Osteocyte (in vitro differentiated cells): ENCODE results near the gene DCST2. TPM values are rescaled to one million over a fixed set of nuclear protein-coding genes. Genes with fewer than 3 reads are reported as not detected.

Experiments used
- DNase-seq: peaks from one replicate; pipeline ENCODE4 v3.0.0; 2021; ENCODE audit warnings: mixed read lengths; ENCODE audit not compliant: unreplicated experiment; ENCODE audit errors: extremely low spot score
- H3K27ac Mint-ChIP-seq: one replicate; pipeline ENCODE4 v1.8.0; 2021; ENCODE audit warnings: mild to moderate bottlenecking, mixed read lengths; ENCODE audit not compliant: unreplicated experiment
- H3K27me3 Mint-ChIP-seq: one replicate; pipeline ENCODE4 v1.8.0; 2021; ENCODE audit warnings: mixed read lengths; ENCODE audit not compliant: unreplicated experiment
- H3K36me3 Mint-ChIP-seq: one replicate; pipeline ENCODE4 v1.8.0; 2021; ENCODE audit warnings: mixed read lengths; ENCODE audit not compliant: unreplicated experiment
- H3K4me1 Mint-ChIP-seq: one replicate; pipeline ENCODE4 v1.8.0; 2021; ENCODE audit warnings: mixed read lengths; ENCODE audit not compliant: unreplicated experiment
- H3K4me3 Mint-ChIP-seq: one replicate; pipeline ENCODE4 v1.8.0; 2021; ENCODE audit warnings: mild to moderate bottlenecking, moderate library complexity, mixed read lengths; ENCODE audit not compliant: unreplicated experiment
- H3K9me3 Mint-ChIP-seq: one replicate; pipeline ENCODE4 v1.8.0; 2021; ENCODE audit warnings: mixed read lengths; ENCODE audit not compliant: unreplicated experiment
- CTCF ChIP-seq: fragments of 200-600 bp; sonication (generic); IDR thresholded peaks from 2 replicates; pipeline ENCODE4 v1.5.0; 2021; ENCODE audit warnings: antibody characterized with exemption, mild to moderate bottlenecking, moderate library complexity
- total RNA-seq: library from RNA; stranded (reverse); gene quantifications from 2 replicates; pipeline ENCODE4 v1.2.1, GENCODE V29; 2021

The DCST2 gene
- total RNA-seq, 1 donor from 2014 or later = 0.75 TPM

DNA sequence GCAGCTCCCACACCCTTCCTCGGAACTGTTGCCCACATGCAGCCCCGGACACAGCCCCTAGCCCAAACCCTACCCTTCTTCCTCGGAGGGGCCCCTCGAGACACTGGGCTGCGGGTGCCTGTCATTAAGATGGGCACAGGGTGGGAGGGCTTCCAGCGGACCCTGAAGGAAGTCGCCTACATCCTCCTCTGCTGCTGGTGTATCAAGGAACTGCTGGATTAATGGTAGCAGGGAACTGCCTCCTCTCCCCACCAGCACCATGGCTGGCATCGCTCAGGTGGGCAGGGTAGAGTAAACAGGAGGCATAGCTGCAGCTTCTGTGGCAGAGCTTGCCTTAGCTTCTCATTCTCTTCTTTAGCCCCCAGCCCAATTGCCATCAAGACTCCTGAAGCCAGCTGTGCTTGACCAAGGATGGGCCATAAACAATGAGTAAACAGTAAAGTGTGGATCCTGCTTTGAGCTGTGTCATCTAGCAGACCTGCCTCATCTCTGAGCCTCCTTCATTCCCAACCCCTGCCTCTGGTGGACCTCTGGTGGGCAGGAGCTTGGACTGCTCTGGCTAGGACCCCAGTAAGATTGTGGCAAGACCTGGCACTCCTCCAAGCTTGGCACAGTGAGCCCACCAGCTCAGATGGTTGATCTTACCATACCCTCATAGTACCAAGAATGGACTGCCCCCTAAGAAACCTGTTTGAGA lies 39.9 kb downstream of the DCST2 start, which contains the start of gene LENEP:
Gene LENEP (plus strand): TSS at position 15 of the 697 bp plus-strand sequence. CDS start 22 bp downstream, at position 37.
- peaks cover 2% of the 10 kb centered on the region for H3K36me3 Mint-ChIP-seq
- H3K4me3 Mint-ChIP-seq = no peak within 1 kb of the TSS
- no peak for DNase-seq
- H3K27ac Mint-ChIP-seq = peak within 1 kb of the TSS; percentile 50
- H3K9me3 Mint-ChIP-seq = no peaks in the 10 kb centered on the region
- no peaks in the 10 kb centered on the region for H3K27me3 Mint-ChIP-seq
- H3K4me1 Mint-ChIP-seq = peaks cover 9% of the 10 kb centered on the region
- TF ChIP-seq CTCF = no peak

- Mint-ChIP-seq H3K4me3 (no peak overlapping the region), H3K27me3 (no peaks in the 10 kb centered on the region)
These were observed 40.6 kb downstream of the DCST2 start for GRCh38 chr1:154992721-154993571.

DNA sequence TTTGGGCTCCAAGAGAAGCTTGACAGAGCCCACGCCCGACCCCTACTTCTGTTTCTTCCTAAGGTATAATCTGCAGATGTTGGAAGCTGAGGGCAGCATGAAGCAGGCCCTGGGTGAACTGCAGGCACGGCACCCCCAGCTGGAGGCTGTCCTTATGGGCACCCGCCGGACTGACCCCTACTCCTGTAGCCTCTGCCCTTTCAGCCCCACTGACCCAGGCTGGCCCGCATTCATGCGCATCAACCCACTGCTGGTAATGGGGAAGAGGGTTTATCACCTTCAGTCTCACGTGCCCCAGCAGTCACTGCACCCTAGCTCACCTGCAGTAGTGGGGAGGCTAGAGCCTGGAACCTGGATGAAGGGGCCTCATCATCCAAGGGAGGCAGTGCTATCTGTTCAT lies 43.3 kb downstream of the DCST2 start:
- H3K4me1 Mint-ChIP-seq = peaks cover 5% of the 10 kb centered on the region
- H3K27ac Mint-ChIP-seq = no peak overlapping the region
- no peak for DNase-seq
- no peak overlapping the region for H3K4me3 Mint-ChIP-seq
- H3K36me3 Mint-ChIP-seq = peaks cover 4% of the 10 kb centered on the region
- no peaks in the 10 kb centered on the region for H3K27me3 Mint-ChIP-seq
- H3K9me3 Mint-ChIP-seq = no peaks in the 10 kb centered on the region
- TF ChIP-seq CTCF = no peak

More at GRCh38 chr1:154992721-154993571, 40.6 kb downstream of the DCST2 start:
- peak; percentile 30 for TF ChIP-seq CTCF
- Mint-ChIP-seq H3K4me1 (peaks cover 8% of the 10 kb centered on the region), H3K9me3 (no peaks in the 10 kb centered on the region), H3K36me3 (peaks cover 4% of the 10 kb centered on the region), H3K27ac (peak overlapping the region; percentile 50)
- no peak for DNase-seq

DNA sequence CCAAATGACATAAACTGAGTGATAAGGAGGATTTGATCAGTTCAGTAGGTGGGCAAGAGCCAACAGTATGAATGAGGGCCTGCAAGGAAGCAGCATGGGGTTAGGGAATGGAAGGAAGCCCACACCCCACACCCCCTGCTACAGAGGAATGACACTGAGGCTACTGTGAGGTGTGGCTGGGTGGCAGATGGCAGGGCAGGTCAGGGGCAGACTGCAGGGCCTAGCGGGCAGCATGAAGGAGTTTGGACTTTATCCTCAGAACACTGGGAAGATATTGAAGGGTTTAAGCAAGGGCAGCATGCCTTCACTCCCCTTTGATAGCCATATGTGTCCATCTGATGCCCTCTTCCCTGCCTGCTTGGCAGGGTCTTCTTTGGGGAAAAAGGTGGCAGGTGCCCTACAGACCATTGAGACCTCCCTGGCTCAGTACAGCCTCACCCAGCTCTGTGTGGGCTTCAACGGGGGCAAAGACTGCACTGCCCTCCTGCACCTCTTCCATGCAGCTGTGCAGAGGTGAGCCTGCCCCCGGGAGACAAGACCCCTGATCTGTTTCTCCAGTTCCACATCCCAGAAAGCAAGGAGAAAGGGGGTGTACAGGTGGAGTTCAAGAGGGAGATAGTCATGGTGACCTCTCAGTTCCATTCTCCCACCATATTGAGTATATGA lies 44.3 kb downstream of the DCST2 start:
- DNase-seq = no peak
- no peak overlapping the region for H3K4me3 Mint-ChIP-seq
- no peaks in the 10 kb centered on the region for H3K27me3 Mint-ChIP-seq
- no peaks in the 10 kb centered on the region for H3K9me3 Mint-ChIP-seq
- no peak overlapping the region for H3K27ac Mint-ChIP-seq
- peaks cover 4% of the 10 kb centered on the region for H3K36me3 Mint-ChIP-seq
- no peak for TF ChIP-seq CTCF
- peaks cover 5% of the 10 kb centered on the region for H3K4me1 Mint-ChIP-seq
